OCI-LY3 (cell line): ENCODE data around the gene ZFYVE9.

Source experiments
- CTCF ChIP-seq: fragments of 200-600, 300-600 bp; sonication (generic); IDR thresholded peaks from 2 replicates; pipeline ENCODE4 v1.5.1; 2014; ENCODE audit warnings: antibody characterized with exemption, low read length, low read depth
- EZH2phosphoT487 ChIP-seq: fragments of 200-600 bp; shearing (Covaris generic); IDR thresholded peaks from 2 replicates; pipeline ENCODE4 v1.6.1; 2018; ENCODE audit warnings: antibody characterized with exemption, mixed run types, low read depth

DNA sequence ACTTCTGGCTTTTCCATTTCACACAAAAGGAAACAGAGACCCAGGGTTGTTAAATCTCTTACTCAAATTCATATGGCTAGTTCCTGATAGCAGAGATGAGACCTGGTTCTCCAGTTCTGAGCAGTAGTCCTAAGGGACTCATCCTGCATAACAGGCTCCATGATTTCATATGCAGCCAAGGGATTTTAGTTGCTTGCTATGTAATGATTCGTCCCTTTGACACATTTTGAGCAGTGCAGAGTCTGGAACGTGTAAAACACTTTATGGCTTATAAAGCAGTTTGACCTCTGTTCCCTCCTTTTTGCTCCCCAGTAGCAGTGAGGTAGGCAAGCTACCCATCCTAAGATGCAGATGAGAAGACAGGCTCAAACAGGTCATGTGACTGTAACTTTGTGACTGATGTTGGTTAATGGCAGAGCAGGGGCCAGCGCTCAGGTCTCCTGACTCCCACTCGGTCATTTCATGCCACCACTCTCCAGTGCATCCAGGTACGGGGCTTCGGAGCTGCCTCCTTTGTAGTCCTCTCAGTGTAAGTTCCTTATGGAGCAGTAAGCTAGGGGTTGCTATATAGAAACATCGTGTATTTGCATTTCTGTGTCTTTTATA is 199.9 kb downstream of the ZFYVE9 start:
- TF ChIP-seq CTCF = no peak
- TF ChIP-seq EZH2phosphoT487 = no peak
